Common myeloid progenitor, CD34-positive (primary cell): Measurements from ENCODE around the gene PLXNA4.

Experiments
- CTCF ChIA-PET: fragments of 350-600 bp; sonication (Branson Sonifier 250); formaldehyde crosslinking; loops from one replicate; lab custom pipeline; 2021; ENCODE audit warnings: antibody characterized with exemption; lab: Charles Lee
- POLR2A ChIA-PET: fragments of 350-600 bp; sonication (Branson Sonifier 250); formaldehyde crosslinking; loops from one replicate; lab custom pipeline; 2021; ENCODE audit warnings: antibody characterized with exemption; lab: Charles Lee
- DNase-seq, 3 donors: peaks; one replicate each; pipeline versions ENCODE4 v3.0.0 to v3.0.0-alpha.2; 2013
- H3K27ac ChIP-seq, 2 experiments: 1 replicate in 1 of 2; 2 replicates in 1 of 2; pipeline ENCODE4 v1.7.0; 2013; ENCODE audit warnings: inconsistent platforms in 2 of 2, low read length in 2 of 2, mild to moderate bottlenecking in 2 of 2, low read depth in 1 of 2, moderate library complexity in 1 of 2; ENCODE audit not compliant: severe bottlenecking in 2 of 2, insufficient read depth in 1 of 2, poor library complexity in 1 of 2
- H3K27me3 ChIP-seq, 5 experiments: replicated peaks in 2 of 5; 1 replicate in 3 of 5; 2 replicates in 2 of 5; pipeline versions ENCODE4 v1.6.1 to v1.7.0; 2013; ENCODE audit warnings: low read length in 4 of 5, mild to moderate bottlenecking in 2 of 5, moderate library complexity in 2 of 5, inconsistent platforms in 1 of 5; ENCODE audit not compliant: insufficient read depth in 5 of 5, control insufficient read depth in 4 of 5
- H3K36me3 ChIP-seq, 4 experiments: 1 replicate in 2 of 4; 2 replicates in 2 of 4; pipeline versions ENCODE4 v1.6.1 to v1.7.0; 2013; ENCODE audit warnings: low read length in 3 of 4, control low read depth in 1 of 4, mild to moderate bottlenecking in 1 of 4; ENCODE audit not compliant: control insufficient read depth in 4 of 4, insufficient read depth in 4 of 4
- H3K4me1 ChIP-seq, 4 experiments: 1 replicate in 3 of 4; 2 replicates in 1 of 4; pipeline versions ENCODE4 v1.6.1 to v1.7.1; 2013; ENCODE audit warnings: low read length in 3 of 4, mild to moderate bottlenecking in 3 of 4, control low read depth in 1 of 4, inconsistent platforms in 1 of 4, moderate library complexity in 1 of 4; ENCODE audit not compliant: control insufficient read depth in 4 of 4, insufficient read depth in 4 of 4; ENCODE audit errors: control extremely low read depth in 1 of 4
- H3K4me3 ChIP-seq, 7 experiments: 1 replicate in 4 of 7; 2 replicates in 3 of 7; pipeline versions ENCODE4 v1.5.1 to v1.7.0; 2013; ENCODE audit warnings: mild to moderate bottlenecking in 7 of 7, low read length in 6 of 7, moderate library complexity in 6 of 7, inconsistent platforms in 2 of 7, low read depth in 2 of 7, control low read depth in 1 of 7; ENCODE audit not compliant: insufficient read depth in 4 of 7, control insufficient read depth in 1 of 7; ENCODE audit errors: extremely low read depth in 1 of 7
- H3K9me3 ChIP-seq, 5 experiments: 1 replicate in 4 of 5; 2 replicates in 1 of 5; pipeline versions ENCODE4 v1.6.1 to v1.7.1; 2013; ENCODE audit warnings: low read length in 4 of 5, mild to moderate bottlenecking in 2 of 5, inconsistent platforms in 1 of 5, low read depth in 1 of 5, moderate library complexity in 1 of 5; ENCODE audit not compliant: control insufficient read depth in 4 of 5, insufficient read depth in 2 of 5; ENCODE audit errors: control extremely low read depth in 1 of 5
- WGBS: methylation state at CpG from one replicate; pipeline ENCODE4 v1.1.5; 2013; ENCODE audit not compliant: insufficient coverage; 5-methylcytosine and 5-hydroxymethylcytosine counted together

PLXNA4 gene

GRCh38 chr7:132161976-132162375 lies 414.3 kb downstream of the PLXNA4 start:
- H3K4me3 ChIP-seq: no peak overlapping the region
- H3K27me3 ChIP-seq: peaks cover 0 to 39% (median 5%) of the 10 kb centered on the region in 5 experiments
- H3K27ac ChIP-seq: no peak overlapping the region
- no peaks in the 10 kb centered on the region for H3K4me1 ChIP-seq
- WGBS: 85% methylated on average over 8 of the region's 8 CpGs
- no peaks in the 10 kb centered on the region for H3K36me3 ChIP-seq
- CTCF ChIA-PET: interaction anchor here (2.1 kb wide), 1 partner anchor 14 kb away, joined by 4 read pairs; no protein-coding TSS in a partner anchor
- no peak for DNase-seq
- POLR2A ChIA-PET: no interaction called here
- no peaks in the 10 kb centered on the region for H3K9me3 ChIP-seq

DNA sequence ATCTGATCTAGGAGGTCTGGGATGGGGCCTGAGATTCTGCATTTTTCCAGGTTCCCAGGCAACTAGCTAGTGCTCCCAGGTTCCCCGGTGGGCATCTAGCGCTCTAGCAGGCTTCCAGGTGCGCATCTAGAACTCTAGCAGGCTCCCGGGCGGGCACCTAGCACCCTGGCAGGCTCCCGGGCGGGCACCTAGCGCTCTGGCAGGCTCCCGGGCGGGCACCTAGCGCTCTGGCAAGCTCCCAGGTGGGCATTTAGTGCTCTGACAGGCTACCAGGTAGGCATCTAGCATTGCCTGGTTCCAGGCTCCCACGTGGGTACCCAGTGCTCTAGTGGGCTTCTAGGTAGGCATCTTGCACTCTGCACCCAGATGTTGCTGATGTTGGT lies 414.7 kb downstream of the PLXNA4 start:
- H3K4me1 ChIP-seq: no peaks in the 10 kb centered on the region
- 93% methylated on average over 12 of the region's 12 CpGs for WGBS
- no peak for DNase-seq
- no peak overlapping the region for H3K27ac ChIP-seq
- peaks cover 0 to 44% (median 5%) of the 10 kb centered on the region in 5 experiments for H3K27me3 ChIP-seq
- H3K9me3 ChIP-seq: no peaks in the 10 kb centered on the region
- no peak overlapping the region for H3K4me3 ChIP-seq
- CTCF ChIA-PET: interaction anchor here (2.1 kb wide), 1 partner anchor 13 kb away, joined by 4 read pairs; no protein-coding TSS in a partner anchor
- H3K36me3 ChIP-seq: no peaks in the 10 kb centered on the region
- POLR2A ChIA-PET: no interaction called here

DNA sequence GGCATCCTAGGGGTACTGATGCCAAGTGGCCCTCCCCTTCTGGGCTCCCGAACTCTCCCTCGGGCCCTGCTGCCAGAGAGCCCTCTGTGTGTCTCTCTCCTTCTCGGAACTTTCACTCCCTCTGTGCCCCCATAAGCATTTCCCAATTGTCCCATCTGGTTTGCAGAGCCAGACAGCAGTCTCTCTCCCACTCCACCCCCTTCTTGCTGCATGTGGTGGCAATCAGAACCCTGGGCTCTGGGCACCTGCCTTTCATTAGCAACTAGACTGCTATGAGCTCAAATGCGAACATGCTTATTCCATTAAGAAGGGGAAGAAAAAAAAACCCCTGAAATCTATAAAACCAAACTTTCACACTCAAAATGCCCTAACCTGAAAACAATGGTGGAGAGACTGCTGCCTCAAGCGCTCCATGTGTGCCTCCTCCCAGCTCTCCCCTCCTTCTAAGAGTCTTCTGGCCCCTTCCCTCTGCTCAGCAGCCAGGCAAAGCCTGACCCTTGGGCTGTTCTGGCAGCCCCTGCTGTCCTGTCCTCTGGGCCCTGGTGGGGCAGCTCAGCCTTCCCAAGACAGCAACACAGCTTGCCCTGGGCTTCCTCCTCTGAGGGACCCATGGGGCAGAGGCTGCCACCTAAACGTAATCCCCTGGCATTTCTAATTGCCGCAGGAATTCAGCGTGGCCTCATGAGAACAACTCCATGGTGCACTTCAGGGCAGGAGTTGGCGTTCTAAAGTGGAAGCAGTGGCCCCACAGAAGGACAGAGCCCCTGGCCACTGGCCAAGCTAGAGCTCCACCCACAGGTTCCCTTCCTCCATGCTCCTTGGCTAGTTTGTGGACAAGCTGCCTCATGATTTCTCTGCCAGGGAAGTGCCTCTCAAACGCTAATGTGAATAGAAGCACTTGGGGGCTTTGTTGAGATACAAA lies 415.4 kb downstream of the PLXNA4 start:
- 64% methylated on average over 7 of the region's 10 CpGs for WGBS
- ChIA-PET CTCF (interaction anchor here (2.1 kb wide), 1 partner anchor 12 kb away, joined by 4 read pairs; no protein-coding TSS in a partner anchor), POLR2A (no interaction called here)
- Histone ChIP-seq H3K27me3 (peaks cover 0 to 50% (median 6%) of the 10 kb centered on the region in 5 experiments), H3K36me3 (no peaks in the 10 kb centered on the region), H3K27ac (no peak overlapping the region), H3K4me3 (no peak overlapping the region), H3K4me1 (no peaks in the 10 kb centered on the region), H3K9me3 (no peaks in the 10 kb centered on the region)
- no peak for DNase-seq

GRCh38 chr7:132158841-132159240 lies 417.4 kb downstream of the PLXNA4 start:
- no peaks in the 10 kb centered on the region for H3K4me1 ChIP-seq
- H3K36me3 ChIP-seq: no peaks in the 10 kb centered on the region
- WGBS: 100% methylated on average over 3 of the region's 3 CpGs
- ChIA-PET CTCF (no interaction called here), POLR2A (no interaction called here)
- peaks cover 0 to 52% (median 10%) of the 10 kb centered on the region in 5 experiments for H3K27me3 ChIP-seq
- DNase-seq: no peak
- H3K27ac ChIP-seq: no peak overlapping the region
- H3K4me3 ChIP-seq: no peak overlapping the region
- H3K9me3 ChIP-seq: no peaks in the 10 kb centered on the region

DNA sequence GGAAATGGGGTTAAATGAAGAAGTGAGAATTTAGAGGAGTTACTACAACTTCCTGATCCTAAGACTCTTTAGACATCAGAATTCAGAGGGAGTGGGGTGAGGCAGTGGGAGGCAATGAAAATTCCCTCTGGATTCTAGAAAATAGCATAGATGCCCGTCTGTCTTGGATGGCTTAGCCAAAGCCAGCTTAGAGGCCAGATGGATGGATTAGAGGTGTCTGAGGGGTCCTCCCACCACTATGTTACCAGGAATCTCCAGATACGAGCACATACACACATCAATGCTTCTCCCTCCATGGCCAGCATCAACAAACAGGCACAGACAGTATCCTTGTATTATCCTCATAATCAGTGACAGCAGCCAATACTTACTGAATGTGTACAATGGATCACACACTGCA lies 418.1 kb downstream of the PLXNA4 start:
- ChIA-PET CTCF (no interaction called here), POLR2A (no interaction called here)
- no peak for DNase-seq
- peaks cover 0 to 55% (median 10%) of the 10 kb centered on the region in 5 experiments for H3K27me3 ChIP-seq
- no peaks in the 10 kb centered on the region for H3K36me3 ChIP-seq
- no peak overlapping the region for H3K27ac ChIP-seq
- 71% methylated on average over 1 of the region's 2 CpGs for WGBS
- H3K9me3 ChIP-seq: no peaks in the 10 kb centered on the region
- no peaks in the 10 kb centered on the region for H3K4me1 ChIP-seq
- H3K4me3 ChIP-seq: no peak overlapping the region

DNA sequence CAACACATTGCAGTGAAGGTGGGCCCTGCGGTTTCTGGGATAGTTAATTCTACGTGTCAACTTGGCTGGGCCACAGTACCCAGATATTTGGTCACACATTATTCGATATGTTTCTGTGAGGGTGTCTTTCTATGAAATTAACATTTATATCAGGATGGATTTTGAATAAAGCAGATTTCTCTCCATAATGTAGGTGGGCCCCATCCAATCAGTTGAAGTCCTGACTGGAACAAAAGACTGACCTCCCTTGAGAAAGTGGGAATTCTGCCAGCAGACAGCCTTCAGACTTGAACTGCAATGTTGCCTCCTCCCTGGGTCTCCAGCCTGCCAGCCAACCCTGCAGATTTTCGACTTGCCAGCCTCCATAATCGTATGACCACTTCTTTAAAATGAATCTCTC lies 420.6 kb downstream of the PLXNA4 start:
- H3K27ac ChIP-seq: no peak overlapping the region
- no peak overlapping the region for H3K4me3 ChIP-seq
- no peak for DNase-seq
- CTCF ChIA-PET: interaction anchor here (1.4 kb wide), 1 partner anchor 32 kb away, joined by 3 read pairs; no protein-coding TSS in a partner anchor
- H3K4me1 ChIP-seq: no peaks in the 10 kb centered on the region
- no CpG with 5 or more reads among the region's 5 CpGs for WGBS
- POLR2A ChIA-PET: no interaction called here
- no peaks in the 10 kb centered on the region for H3K36me3 ChIP-seq
- peaks cover 0 to 57% (median 9%) of the 10 kb centered on the region in 5 experiments for H3K27me3 ChIP-seq
- no peaks in the 10 kb centered on the region for H3K9me3 ChIP-seq
